GM10847 (cell line): ENCODE measurements around the gene TSPAN8.

Experiments used
- POLR2A ChIP-seq: IDR thresholded peaks from 2 replicates; pipeline ENCODE4 v1.6.1; 2011; ENCODE audit not compliant: insufficient read length; ENCODE audit errors: extremely low read depth

The TSPAN8 gene

GRCh38 chr12:71157601-71158233, at the start of gene TSPAN8:
Gene TSPAN8 (minus strand): TSS chr12:71157999. CDS start chr12:71157678, 321 bp downstream.
- no peak for TF ChIP-seq POLR2A

DNA sequence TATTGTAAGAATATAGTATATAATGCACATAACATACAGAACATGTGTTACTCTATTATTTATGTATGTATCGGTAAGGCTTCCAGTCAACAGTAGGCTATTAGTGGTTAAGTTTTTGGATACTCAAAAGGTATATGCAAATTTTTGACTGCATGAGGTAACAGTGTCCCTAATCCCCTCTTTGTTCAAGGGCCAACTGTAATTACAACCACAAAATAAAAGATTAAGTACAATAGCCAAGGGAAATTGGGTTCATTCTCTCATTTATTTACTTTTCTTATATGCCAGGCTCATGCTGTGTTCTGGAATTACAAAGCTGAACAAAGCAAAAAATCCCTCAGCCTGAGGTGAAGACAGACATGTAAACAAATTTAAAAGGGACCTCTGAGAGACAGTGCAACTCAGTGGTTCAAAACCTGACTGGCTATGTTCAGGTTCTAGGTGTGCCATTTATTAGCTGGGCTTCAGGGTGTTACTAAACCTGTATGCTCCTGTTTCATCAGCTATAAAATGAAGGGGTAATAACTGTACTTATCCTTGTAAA, 43.4 kb upstream of the TSPAN8 start:
- no peak for TF ChIP-seq POLR2A

DNA sequence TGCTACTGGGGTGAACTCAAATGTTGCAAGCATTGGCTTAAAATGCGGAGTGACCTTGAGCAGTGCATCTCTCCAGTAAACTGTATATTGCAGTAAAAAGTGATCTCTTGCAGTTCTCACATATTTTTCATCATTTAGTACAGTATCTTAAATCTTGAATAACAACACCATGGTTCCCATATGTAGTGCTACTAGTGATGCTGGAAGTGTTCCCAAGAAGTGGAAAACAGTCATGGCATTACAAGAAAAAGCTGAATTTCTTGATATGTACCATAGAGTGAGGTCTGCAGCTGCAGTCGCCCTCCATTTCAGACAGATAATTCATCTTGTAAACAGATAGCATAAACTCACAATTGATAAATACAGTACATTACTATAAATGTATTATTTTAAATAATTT, 42.9 kb upstream of the TSPAN8 start:
- no peak for TF ChIP-seq POLR2A

DNA sequence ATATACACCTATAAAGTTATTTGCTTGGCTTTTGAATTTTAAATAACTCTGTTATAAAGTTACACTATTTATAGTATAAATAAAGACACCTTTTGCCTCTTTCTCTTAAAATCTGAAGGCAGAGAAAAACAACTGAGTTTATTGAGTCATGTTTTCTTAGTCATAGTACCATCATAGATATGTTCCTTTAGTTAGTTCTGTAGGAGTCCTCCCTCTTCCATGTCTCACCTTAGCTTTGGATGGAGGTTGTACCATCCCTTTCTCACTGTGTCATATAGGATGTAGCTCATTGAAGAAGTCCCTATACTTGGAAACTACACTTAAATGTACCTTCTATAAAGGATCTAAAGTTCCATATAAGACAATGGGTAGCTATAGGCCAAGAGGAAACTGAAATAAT, 39.7 kb upstream of the TSPAN8 start:
- no peak for TF ChIP-seq POLR2A

DNA sequence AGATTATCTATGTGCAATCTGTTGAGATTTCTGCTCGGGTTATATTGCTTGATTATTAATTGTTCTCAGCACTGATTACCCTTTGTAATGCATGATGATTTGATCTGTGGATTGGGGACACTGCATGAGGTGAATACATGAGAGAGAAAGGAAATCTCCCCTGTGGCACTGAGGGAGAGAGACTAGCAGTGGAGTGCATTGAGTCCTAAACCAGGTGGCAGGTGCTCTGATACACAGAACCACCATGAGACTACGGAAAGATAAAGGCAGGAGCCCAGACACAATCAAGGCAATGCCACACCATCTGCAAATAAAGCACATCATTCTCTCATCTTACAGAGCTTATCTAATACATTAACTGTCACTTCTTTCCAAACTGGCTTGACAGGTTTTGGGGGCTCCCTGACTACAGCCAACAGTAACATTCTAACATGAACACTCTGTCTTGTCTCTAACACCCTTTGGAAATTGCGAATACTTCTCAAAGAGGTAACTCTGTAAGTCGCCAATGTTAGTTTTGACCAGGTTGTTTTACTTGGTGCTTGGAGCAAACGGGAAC, 37.6 kb upstream of the TSPAN8 start:
- TF ChIP-seq POLR2A = no peak

GRCh38 chr12:71194657-71195056, 36.9 kb upstream of the TSPAN8 start:
- TF ChIP-seq POLR2A = no peak

- no peak for TF ChIP-seq POLR2A
These were observed 35.2 kb upstream of the TSPAN8 start for GRCh38 chr12:71193041-71193440.

DNA sequence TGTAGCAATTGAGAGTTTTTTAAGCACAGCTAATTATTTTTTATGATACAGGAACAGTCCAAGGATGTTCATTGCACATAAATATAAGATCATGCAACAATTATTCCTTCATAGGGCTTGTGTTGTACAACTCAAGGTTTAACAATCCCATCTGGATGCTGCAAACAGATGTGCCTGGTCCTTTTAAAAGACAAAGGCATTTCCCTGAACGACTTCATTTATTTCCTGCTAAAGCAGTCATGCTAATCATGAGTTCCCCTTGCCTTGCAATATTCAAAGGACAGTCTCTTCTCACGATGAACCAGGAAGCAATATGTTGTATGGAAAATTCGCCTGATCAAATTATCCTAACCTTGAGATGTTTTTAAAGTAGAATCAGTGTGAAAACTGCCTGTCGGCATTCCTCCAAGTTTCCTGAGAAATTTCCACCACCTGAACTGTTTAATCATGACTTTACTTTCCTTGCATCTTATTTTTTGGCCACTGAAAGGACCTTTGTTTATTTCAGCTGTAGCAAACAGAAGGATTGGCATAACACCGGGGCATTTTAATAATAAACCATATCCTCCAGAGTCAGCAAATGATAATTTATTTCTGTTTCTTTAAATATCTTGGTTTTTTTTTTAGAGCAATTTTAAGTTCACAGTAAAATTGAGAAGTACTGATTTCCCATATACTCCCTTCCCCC, 33.9 kb upstream of the TSPAN8 start:
- TF ChIP-seq POLR2A = no peak

DNA sequence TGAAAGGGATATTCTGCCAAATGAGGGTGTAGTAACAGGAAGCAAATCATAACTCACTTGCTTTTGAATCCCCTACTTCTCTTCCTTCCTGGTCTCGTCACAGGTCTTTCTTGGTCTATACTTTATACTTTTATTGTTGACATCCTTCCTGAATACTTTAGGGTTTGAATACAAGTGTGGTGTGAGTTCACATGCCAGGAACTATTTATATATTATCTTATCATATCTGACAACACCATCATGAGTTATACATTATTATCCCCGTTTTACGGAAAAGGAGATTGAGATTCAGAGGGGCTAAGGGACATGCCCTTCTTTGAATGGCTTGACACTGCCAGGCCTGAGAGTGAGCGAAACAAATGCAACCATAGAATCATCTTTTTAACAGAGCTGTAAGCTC, 33.0 kb upstream of the TSPAN8 start:
- no peak for TF ChIP-seq POLR2A

- no peak for TF ChIP-seq POLR2A
These were observed 29.6 kb upstream of the TSPAN8 start for GRCh38 chr12:71187379-71187778.

DNA sequence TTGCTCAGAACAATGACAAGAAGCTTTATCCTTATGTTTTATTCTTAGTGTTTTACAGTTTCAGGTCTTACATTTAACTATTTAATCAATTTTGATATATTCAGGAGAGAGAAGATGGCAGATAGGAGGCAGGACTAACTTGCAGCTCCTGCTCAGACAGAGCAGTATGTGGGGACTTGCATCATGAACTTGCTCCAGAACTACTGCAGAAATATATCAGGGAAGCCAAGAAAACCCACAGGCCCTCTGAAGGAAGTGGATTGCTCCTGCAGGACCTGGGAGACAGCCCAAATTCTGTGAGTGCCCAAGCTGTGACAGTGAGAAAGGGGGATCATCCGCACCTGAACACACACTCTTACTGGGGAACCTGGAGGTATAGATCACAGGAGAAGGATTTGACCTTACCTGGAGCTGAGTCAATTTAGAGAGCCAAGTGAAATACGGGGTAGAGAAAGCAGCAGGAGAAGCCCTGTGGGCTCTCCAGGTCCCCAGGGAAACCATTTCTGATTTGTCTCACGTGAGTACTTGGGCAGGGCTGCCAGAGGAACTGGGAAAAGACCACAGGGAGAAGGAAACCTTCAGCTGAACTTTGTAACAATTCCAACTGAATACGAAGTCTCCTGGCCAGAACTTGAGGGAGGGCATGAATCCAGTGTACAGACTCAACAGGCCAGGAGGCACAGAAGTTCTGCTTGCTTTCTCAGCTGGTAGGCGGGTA, 28.9 kb upstream of the TSPAN8 start:
- no peak for TF ChIP-seq POLR2A

DNA sequence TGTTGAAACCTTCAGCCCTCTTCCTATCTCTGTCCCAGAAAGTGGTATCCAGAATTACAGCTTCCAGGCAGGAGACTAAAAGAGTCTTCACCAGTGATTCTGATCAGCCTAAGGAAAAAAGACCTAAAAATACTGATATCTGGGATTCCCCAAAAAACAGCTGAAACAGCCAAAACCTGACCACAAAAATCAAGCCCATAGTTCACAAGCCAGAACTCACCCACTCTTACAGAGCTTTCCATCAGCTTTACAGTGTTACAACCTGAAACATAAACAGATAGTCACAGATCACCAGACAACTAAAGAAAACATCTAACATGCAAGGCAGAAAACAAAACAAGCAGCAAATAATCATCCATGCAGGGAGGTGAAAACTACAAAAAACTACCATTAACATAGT, 26.0 kb upstream of the TSPAN8 start:
- no peak for TF ChIP-seq POLR2A

GRCh38 chr12:71183018-71183417, 25.2 kb upstream of the TSPAN8 start:
- no peak for TF ChIP-seq POLR2A

- no peak for TF ChIP-seq POLR2A
These were observed 20.4 kb upstream of the TSPAN8 start for GRCh38 chr12:71178162-71178561.

GRCh38 chr12:71174825-71175224, 17.0 kb upstream of the TSPAN8 start:
- TF ChIP-seq POLR2A = no peak

DNA sequence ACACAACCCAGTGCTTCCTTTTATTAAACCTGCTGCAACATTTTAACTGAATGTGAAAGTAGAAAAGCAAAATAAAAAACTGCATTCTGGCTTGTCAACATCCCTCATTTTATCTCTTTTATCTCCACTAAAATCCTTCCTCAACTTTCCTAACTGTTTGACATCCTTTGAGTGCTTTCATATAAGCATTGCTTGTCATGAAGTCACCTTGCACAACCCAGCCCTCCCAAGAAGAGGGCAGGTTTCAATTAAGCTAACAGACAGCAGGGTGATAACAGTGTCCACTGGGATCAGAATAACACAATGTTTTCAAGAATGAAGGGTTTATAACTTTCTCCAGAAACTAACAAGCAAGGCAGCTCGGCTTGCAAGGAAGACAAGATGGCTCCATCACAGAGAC, 16.3 kb upstream of the TSPAN8 start:
- TF ChIP-seq POLR2A = no peak
